H1 (cell line): ENCODE measurements around the gene ORMDL1. TPM values are rescaled to one million over a fixed set of nuclear protein-coding genes. Genes with fewer than 3 reads are reported as not detected.

ENCODE experiments used
- BACH1 ChIP-seq: IDR thresholded peaks from 2 replicates; pipeline ENCODE4 v1.6.1; 2012; ENCODE audit warnings: low read length, improper control_type of control experiment
- BRCA1 ChIP-seq: IDR thresholded peaks from 2 replicates; pipeline ENCODE4 v1.6.1; 2012; ENCODE audit warnings: low read depth, low read length, improper control_type of control experiment
- CHD1 ChIP-seq: IDR thresholded peaks from 2 replicates; pipeline ENCODE4 v1.6.1; 2012; ENCODE audit warnings: low read depth, low read length, improper control_type of control experiment
- HDAC2 ChIP-seq, 2 experiments: fragments of 300-600 bp in 1 of 2; sonication (generic) in 1 of 2; IDR thresholded peaks; 2 replicates each; pipeline ENCODE4 v1.6.1; 2011 to 2012; ENCODE audit warnings: low read depth in 2 of 2, low read length in 2 of 2, mild to moderate bottlenecking in 2 of 2, moderate library complexity in 2 of 2, borderline replicate concordance in 1 of 2, inconsistent platforms in 1 of 2
- KDM1A ChIP-seq: fragments of 200-600, 300-600 bp; sonication (generic); IDR thresholded peaks from 2 replicates; pipeline ENCODE4 v1.7.1; 2016; ENCODE audit warnings: mild to moderate bottlenecking, low read length, borderline replicate concordance
- RXRA ChIP-seq: IDR thresholded peaks from 2 replicates; pipeline ENCODE4 v1.6.1; 2011; ENCODE audit warnings: low read depth, mild to moderate bottlenecking, low read length, moderate library complexity; ENCODE audit not compliant: insufficient read depth
- SP1 ChIP-seq: IDR thresholded peaks from 2 replicates; pipeline ENCODE4 v1.6.1; 2011; ENCODE audit warnings: low read depth, low read length
- YY1 ChIP-seq: IDR thresholded peaks from 2 replicates; pipeline ENCODE4 v1.6.1; 2011; ENCODE audit warnings: low read depth, mild to moderate bottlenecking, low read length
- ZNF274 ChIP-seq: IDR thresholded peaks from 2 replicates; pipeline ENCODE4 v1.7.0; 2012; ENCODE audit warnings: low read length, borderline replicate concordance; ENCODE audit errors: extremely low read depth
- polyA plus RNA-seq, 7 experiments: library from polyadenylated mRNA; depleted of rRNA in 3 of 7; stranded (reverse) in 5 of 7; unstranded in 2 of 7; fragments of >200 nt in 5 of 7; fragments of 200-250 nt in 2 of 7; gene quantifications; 1 replicate in 5 of 7; 2 replicates in 1 of 7; 4 replicates in 1 of 7; pipeline versions ENCODE4 v1.2.1 to v1.2.3, GENCODE V29; 2011 to 2013; ENCODE audit warnings: missing spikeins in 2 of 7, mixed read lengths in 2 of 7
- total RNA-seq: library from RNA; stranded (reverse); fragmentation: NEBNext Ultra II Directional; extraction: Animal tissue kit (Norgen Biotek cat#: 25700); gene quantifications from 2 replicates; pipeline ENCODE4 v1.2.1, GENCODE V29; 2021

The ORMDL1 gene
- total and polyA plus RNA-seq, 2 of the 8 experiments (the other 6 are each of a cell fraction or from before 2014, with no cell fraction given), result 34.9 to 58.1 TPM

- no peak for TF ChIP-seq CHD1
- no peak for TF ChIP-seq HDAC2 (IDR thresholded peaks at IDR 0.05; ENCODE audit: borderline replicate concordance in 1 of 2, low read depth in 2 of 2, low read length in 2 of 2)
- no peak for TF ChIP-seq BRCA1
- no peak for TF ChIP-seq YY1
- TF ChIP-seq SP1, result no peak
- no peak for TF ChIP-seq BACH1
- TF ChIP-seq ZNF274, result no peak
- TF ChIP-seq RXRA, result no peak
- TF ChIP-seq KDM1A, result no peak
- TF ChIP-seq, all 59 proteins: peak for 0
Observed at GRCh38 chr2:189803431-189803830, 19.3 kb upstream of the ORMDL1 start (continued).
